NT2/D1 (cell line): Measurements from ENCODE around the gene DOC2B.

Source experiments
- SUZ12 ChIP-seq: IDR thresholded peaks from 2 replicates; pipeline ENCODE4 v1.6.1; 2011; ENCODE audit not compliant: insufficient read length, insufficient read depth; ENCODE audit errors: extremely low read depth
- YY1 ChIP-seq: IDR thresholded peaks from 2 replicates; pipeline ENCODE4 v1.6.1; 2011; ENCODE audit not compliant: insufficient read length, insufficient read depth

GRCh38 chr17:205817-206216 lies 24.4 kb upstream of the DOC2B start:
- no peak for TF ChIP-seq SUZ12
- no peak for TF ChIP-seq YY1
